Activated CD8-positive, alpha-beta memory T cell treated with anti-CD3 and anti-CD28 coated beads, Interleukin-2, amount 10 ng/mL, durations not matched to agents 7 days and 5 days (primary cell): ENCODE data around the gene IL18R1. TPM values are rescaled to one million over a fixed set of nuclear protein-coding genes. Genes with fewer than 3 reads are reported as not detected.

ENCODE experiments used
- ATAC-seq: fragments of 150-1000 bp; cut with Tn5 transposase; one replicate; pipeline ENCODE4 v1.10.0; 2021; ENCODE audit warnings: moderate library complexity
- CTCF ChIA-PET: fragments of 350-600 bp; sonication (Branson Sonifier 250); formaldehyde crosslinking; loops from one replicate; lab custom pipeline; 2021; ENCODE audit warnings: antibody characterized with exemption; lab: Charles Lee
- DNase-seq: peaks from one replicate; pipeline ENCODE4 v3.0.0-alpha.2; 2020
- H3K27ac Mint-ChIP-seq: one replicate; pipeline ENCODE4 v1.8.0; 2021; ENCODE audit warnings: mild to moderate bottlenecking, mixed read lengths
- H3K27me3 Mint-ChIP-seq: one replicate; pipeline ENCODE4 v1.8.0; 2021; ENCODE audit warnings: mixed read lengths
- H3K36me3 Mint-ChIP-seq: one replicate; pipeline ENCODE4 v1.8.0; 2021; ENCODE audit warnings: mild to moderate bottlenecking, mixed read lengths
- H3K4me1 Mint-ChIP-seq: one replicate; pipeline ENCODE4 v1.8.0; 2021; ENCODE audit warnings: mixed read lengths
- H3K4me3 Mint-ChIP-seq: one replicate; pipeline ENCODE4 v1.8.0; 2021; ENCODE audit warnings: mild to moderate bottlenecking, moderate library complexity, mixed read lengths
- H3K9me3 Mint-ChIP-seq: one replicate; pipeline ENCODE4 v1.8.0; 2022; ENCODE audit warnings: low read depth, mixed read lengths
- microRNA-seq: library from miRNA; unstranded; fragments of <30 nt; microRNA quantifications from one replicate; pipeline ENCODE4 v1.2.0, GENCODE V29; 2022
- total RNA-seq, 2 experiments: library from RNA; stranded (reverse); gene quantifications; one replicate each; pipeline ENCODE4 v1.2.3, GENCODE V29; 2021

The IL18R1 gene
- total RNA-seq, 2 experiments from 2014 or later = 19.8 to 25.9 TPM

- H3K27ac Mint-ChIP-seq = no peak overlapping the region
- H3K9me3 Mint-ChIP-seq = no peaks in the 10 kb centered on the region
- ATAC-seq = no peak
- H3K36me3 Mint-ChIP-seq = peaks cover 2% of the 10 kb centered on the region
- H3K4me1 Mint-ChIP-seq = peaks cover 12% of the 10 kb centered on the region
- CTCF ChIA-PET = interaction anchor here (0.8 to 1.8 kb wide), 6 partner anchors 15 to 212 kb away, joined by 3 to 5 read pairs (median 4); partner anchors contain the start of gene IL18R1
- no peak overlapping the region for H3K4me3 Mint-ChIP-seq
- no peak for DNase-seq
- peaks cover 3% of the 10 kb centered on the region for H3K27me3 Mint-ChIP-seq
Observed at GRCh38 chr2:102446936-102447335, 91.3 kb downstream of the IL18R1 start.

Small RNA genes lying within 50 kb of the gene (microRNA-seq; reads per million reads assigned to microRNA genes)
- gene MIR4772 = 31.5 reads per million, percentile 51 among the genes with 10 or more reads in this experiment

Other genes with a start within 250 kb of the IL18R1 start
- under 1 TPM; 0.40 to 0.41 TPM for gene IL1R1, start 213.1 kb upstream of the IL18R1 start, total RNA-seq
- gene IL1RL2, start 168.8 kb upstream of the IL18R1 start, total RNA-seq = not detected
- under 1 TPM; 0.09 to 0.41 TPM for gene IL1RL1, start 44.2 kb upstream of the IL18R1 start, total RNA-seq
- gene IL18RAP, start 67.4 kb downstream of the IL18R1 start, total RNA-seq = 10 to 100 TPM; 12.3 to 14.9 TPM
- under 1 TPM; 0.05 to 0.18 TPM for gene SLC9A4, start 117.4 kb downstream of the IL18R1 start, total RNA-seq